CD4-positive, alpha-beta T cell treated with Interleukin-6 for 4 hours (primary cell): Measurements from ENCODE around the gene SEC22A.
"Not testable (repeated sequence)": the region's sequence is repeated elsewhere in the genome, so short reads cannot be mapped to it uniquely, and the experiment has no call there.

Source experiments
- DNase-seq: peaks from one replicate; pipeline ENCODE4 v3.0.0-alpha.2; 2020; ENCODE audit warnings: mixed read lengths

The SEC22A gene

GRCh38 chr3:123180791-123181190 is 21.0 kb upstream of the SEC22A start:
- no peak for DNase-seq

- no peak for DNase-seq
Measured at GRCh38 chr3:123186695-123187094, 15.0 kb upstream of the SEC22A start.

GRCh38 chr3:123188058-123188457 is 13.7 kb upstream of the SEC22A start:
- DNase-seq = no peak

GRCh38 chr3:123193448-123194101 is 8.2 kb upstream of the SEC22A start:
- no peak for DNase-seq

GRCh38 chr3:123194552-123194951 is 7.2 kb upstream of the SEC22A start:
- no peak for DNase-seq

- no peak for DNase-seq
Measured at GRCh38 chr3:123198372-123198771, 3.4 kb upstream of the SEC22A start.

- DNase-seq = no peak
Measured at GRCh38 chr3:123201223-123201556, 553 bp upstream of the SEC22A start.

- DNase-seq = no peak
Measured at GRCh38 chr3:123202451-123202850, 708 bp downstream of the SEC22A start.

- DNase-seq = no peak
Measured at GRCh38 chr3:123218990-123219389, 17.2 kb downstream of the SEC22A start.

GRCh38 chr3:123221369-123221768 is 19.6 kb downstream of the SEC22A start:
- DNase-seq = not testable (repeated sequence)

- no peak for DNase-seq
Measured at GRCh38 chr3:123225016-123225415, 23.3 kb downstream of the SEC22A start.

GRCh38 chr3:123226549-123226948 is 24.8 kb downstream of the SEC22A start:
- no peak for DNase-seq

- no peak for DNase-seq
Measured at GRCh38 chr3:123229145-123229544, 27.4 kb downstream of the SEC22A start.

- DNase-seq = no peak
Measured at GRCh38 chr3:123236902-123237301, 35.2 kb downstream of the SEC22A start.

- not testable (repeated sequence) for DNase-seq
Measured at GRCh38 chr3:123239186-123239585, 37.4 kb downstream of the SEC22A start.

GRCh38 chr3:123239756-123240155 is 38.0 kb downstream of the SEC22A start:
- DNase-seq = no peak

- peak; percentile 55 for DNase-seq
Measured at GRCh38 chr3:123244128-123244527, 42.4 kb downstream of the SEC22A start.

GRCh38 chr3:123246866-123247265 is 45.1 kb downstream of the SEC22A start:
- DNase-seq = no peak

- DNase-seq = no peak
Measured at GRCh38 chr3:123256256-123256655, 54.5 kb downstream of the SEC22A start.

- DNase-seq = no peak
Measured at GRCh38 chr3:123258359-123258758, 56.6 kb downstream of the SEC22A start.

GRCh38 chr3:123258811-123259420 is 57.2 kb downstream of the SEC22A start:
- DNase-seq = no peak

GRCh38 chr3:123261666-123262065 is 59.9 kb downstream of the SEC22A start:
- no peak for DNase-seq

- no peak for DNase-seq
Measured at GRCh38 chr3:123262226-123262625, 60.5 kb downstream of the SEC22A start.

- no peak for DNase-seq
Measured at GRCh38 chr3:123262868-123263267, 61.1 kb downstream of the SEC22A start.

GRCh38 chr3:123263941-123264340 is 62.2 kb downstream of the SEC22A start:
- no peak for DNase-seq
